Activated T-helper 1 cell treated with Interleukin-2 at 50 U/mL for 16 hours (primary cell): ENCODE measurements around the gene CACNA2D4.

ENCODE experiments used
- DNase-seq: peaks from one replicate; pipeline ENCODE4 v3.0.0-alpha.2; 2020; ENCODE audit warnings: low read depth

The CACNA2D4 gene

DNA sequence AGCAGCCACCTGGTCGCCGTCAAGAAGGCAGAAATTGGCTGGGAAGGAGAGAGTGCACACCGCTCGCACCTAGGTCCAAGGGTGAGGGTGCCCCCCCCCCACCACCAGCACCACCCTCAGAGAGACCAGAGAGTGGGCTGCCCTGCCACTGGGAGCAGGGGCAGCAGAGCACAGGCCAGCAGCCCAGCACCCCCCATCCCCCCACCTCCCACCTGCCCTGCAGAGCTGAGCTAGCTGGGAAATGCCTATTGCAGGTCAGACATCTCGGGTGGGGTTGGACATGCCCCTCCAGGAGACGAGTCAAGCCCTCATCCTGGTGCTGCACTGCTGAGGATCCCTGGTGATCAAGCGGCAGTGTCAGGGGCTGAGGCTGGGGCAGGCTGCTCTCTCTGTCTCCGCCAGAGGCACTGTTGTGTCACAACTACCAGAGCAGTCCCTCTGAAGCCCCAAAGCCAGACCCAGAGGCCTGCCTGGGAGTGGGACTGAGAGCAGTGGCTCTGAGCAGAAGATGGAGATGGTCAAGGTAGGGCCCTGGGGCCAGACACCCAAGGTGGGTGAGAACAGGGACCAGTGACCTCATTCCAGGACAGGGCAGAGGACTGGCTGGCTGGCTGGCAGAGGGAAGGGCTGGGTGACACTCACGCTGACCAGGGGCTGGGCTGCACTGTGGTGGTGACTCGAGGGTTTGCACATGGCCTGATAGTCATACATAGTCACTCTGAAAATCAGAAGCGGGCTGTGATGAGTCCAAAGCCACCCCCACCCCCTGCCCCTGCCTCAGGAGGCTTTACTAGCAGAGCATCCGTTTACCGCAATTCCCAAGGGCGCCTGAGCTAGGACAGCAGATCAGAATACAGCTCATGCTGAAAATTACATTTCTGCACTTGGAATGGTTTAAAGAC lies 117.8 kb downstream of the CACNA2D4 start:
- no peak for DNase-seq

GRCh38 chr12:1799882-1800400 lies 118.5 kb downstream of the CACNA2D4 start:
- DNase-seq, result no peak

DNA sequence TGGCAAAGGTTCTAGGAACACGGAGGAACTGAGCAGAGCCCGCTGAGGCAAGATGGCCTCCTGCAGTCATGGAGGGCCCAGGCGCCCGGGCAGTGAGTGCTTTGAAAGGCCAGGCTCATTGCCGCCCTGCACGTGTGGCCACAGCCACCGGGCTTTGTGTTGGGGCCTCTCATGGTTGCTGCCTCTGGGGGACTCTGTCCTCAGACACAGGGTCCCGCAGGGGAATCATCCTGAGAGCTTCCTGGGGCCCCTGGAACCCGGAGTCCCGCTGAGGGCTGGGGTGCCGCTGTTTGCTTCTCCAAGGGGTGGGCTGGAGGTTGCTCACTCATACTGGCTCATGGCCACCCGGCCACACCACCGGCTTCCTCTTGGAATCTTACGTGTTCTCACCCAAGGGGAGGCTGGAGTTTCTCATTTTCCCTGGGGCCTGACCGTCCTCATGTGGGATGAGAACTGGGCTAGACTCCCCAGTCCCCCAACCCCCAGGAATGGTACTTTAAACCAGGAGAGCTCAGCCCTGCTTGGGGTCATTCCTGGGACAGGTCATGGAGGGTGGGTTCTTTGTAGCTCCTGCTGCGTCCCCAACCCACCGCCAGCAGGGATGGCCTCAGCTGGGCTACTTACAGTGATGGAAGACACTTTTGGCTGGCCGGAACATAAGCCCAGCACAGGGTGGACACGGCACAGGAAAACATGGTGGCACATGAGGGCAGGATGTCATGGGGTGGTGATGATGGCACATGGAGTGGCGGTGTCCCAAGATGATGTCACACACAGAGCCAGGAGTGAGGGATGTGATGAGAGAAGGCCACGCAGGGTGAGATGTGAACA lies 119.2 kb downstream of the CACNA2D4 start:
- no peak for DNase-seq

DNA sequence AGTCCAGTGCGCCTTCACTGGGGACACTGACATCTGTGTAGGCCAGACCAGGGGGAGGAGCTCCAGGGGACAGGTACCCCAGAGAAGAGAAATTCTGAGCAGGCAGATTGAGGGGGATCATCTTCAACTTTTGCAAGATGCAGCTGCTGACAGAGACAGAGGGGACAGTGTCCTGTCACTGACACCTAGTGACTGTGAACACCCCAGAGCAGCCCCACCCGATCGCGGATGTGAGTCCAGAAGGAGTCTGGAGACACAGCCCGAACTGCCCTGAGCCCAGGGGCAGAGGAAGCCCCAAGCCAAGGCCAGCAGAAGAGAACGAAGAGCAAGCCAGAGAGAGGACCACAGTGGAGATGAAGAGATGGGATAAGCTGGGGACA lies 119.8 kb downstream of the CACNA2D4 start:
- no peak for DNase-seq

- no peak for DNase-seq
Observed at GRCh38 chr12:1797991-1798640, 120.3 kb downstream of the CACNA2D4 start.

DNA sequence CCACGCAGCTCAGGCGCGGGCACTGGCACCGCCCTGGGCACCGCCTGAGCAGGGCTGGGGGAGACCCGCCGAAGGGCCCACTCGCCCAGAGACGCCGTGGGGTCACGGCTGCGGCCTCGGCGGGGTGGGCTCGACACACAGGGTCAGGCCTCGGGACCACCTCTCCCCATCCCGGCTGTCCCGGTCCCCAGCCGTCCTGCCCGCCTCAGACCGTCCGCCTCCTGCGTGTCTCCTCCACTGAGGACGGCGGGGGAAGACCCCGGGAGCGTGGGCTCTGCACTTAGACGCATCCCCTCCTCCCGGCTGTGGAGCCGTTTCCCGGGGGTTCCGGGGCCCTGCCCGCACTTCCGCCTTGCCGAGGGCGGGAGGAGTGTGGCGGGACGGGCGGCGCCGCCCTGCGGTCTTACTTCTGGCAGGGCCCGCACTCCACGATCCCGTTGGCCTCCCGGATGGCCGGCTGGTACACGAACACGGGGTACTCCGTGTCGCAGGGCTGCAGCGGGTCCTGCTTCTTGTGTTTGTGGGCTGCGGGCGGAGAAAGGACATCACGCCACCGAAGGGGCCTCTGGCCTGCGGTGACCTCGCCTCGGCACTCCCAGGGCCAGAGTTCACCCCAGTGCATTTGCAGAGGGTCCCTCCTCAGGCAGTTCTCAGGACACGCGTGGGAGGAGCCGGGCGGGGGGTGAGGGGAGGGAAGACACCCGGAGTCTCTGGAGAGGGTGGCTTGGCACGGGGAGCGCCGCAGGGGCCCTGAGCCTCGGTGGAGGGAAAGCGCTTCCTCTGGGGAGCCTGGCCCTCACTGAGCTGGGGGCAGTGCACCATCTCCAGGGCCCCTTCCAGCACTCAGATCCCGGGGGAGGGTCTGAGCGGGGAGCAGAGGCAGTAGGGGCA lies 121.2 kb downstream of the CACNA2D4 start:
- peak; percentile 57 for DNase-seq

DNA sequence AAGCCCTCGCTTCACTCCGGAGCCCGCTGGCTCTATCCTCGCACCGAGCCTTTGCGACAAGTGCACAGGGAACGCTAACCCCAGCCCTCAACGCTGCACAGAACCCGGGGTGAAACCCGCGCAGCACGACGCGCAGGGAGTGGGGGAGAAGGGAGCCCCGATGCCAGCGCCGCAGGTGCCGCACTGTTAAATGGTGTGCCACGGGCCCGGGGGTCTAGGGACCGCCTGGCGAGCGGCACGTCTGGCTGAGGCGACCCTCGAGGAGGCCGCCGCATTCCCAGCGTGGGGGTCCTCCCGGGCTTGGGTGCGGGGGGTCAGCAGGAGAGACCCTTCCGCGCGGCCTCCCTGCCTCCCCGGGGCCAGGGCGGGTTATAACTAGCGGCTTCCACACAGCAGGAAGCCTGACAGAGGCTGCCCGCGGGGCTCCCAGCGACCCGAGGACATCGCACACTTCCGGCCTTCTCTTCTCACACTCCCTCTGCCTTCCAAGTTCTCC lies 121.9 kb downstream of the CACNA2D4 start:
- no peak for DNase-seq

DNA sequence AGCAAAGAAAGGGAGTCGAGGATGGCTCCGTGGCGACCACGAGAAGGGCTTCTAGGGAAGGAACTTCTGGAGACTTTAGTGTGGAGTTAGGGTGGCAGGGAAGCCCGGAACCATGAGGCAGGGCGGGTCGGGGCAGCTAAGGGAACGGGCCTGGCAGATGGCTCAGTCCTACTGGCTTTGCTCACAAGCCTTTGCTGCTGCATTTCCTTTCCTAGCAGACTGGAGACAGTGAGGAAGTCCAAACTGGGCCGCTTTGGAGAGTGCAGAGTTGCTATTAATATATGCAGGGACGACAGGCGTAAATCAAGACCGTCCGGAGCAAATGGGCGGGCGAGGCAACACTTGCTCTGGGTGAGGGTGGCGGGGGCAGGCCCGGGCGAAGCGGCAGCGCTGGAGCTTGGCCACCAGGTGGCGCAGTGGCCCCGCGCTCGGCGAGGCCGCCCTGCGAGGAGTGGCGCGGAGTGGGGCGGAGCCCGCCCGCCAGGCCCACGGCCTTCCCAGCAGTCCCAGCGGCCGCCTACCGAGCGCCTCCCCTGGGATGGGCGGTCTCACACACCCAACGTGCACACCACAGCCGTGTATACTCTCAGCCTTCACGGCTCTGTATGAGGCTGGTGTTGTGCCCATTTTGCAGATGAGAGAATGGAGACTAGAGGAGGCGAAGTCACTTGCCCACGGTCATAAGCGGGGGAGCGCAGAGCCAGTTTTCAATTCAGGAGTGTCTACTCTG lies 122.5 kb downstream of the CACNA2D4 start:
- DNase-seq, result peak; percentile 93

GRCh38 chr12:1795221-1795784 lies 123.1 kb downstream of the CACNA2D4 start:
- no peak for DNase-seq

DNA sequence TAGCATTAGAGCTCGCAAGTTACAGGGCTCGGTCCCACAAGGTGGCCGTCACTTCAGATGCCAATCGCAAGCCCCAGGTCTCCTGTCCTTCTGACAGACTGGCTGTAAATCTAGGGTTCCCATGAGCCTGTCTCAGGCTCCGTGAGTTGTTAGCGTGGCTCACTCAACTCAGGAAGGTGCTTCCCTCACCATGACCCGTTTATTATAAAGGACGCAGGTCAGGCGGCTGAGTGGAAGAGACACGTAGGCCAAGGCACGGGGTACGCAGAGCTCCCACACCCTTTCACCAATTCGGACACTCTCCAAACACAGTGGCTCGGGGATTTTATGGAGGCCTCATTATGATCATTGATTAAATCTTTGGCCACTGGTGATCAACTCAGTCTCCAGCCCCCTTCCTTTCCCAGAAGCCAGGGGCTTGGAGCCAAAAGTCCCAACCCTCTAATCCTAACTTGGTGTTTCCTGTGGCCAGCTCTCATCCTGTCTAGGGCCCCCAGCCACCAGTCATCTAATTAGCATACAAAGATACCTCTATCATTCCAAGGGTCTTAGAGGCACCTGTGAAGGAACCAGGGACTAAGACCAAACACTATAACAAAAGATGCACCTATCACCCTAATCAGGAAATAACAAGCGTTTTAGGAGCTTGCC lies 123.9 kb downstream of the CACNA2D4 start:
- no peak for DNase-seq

DNA sequence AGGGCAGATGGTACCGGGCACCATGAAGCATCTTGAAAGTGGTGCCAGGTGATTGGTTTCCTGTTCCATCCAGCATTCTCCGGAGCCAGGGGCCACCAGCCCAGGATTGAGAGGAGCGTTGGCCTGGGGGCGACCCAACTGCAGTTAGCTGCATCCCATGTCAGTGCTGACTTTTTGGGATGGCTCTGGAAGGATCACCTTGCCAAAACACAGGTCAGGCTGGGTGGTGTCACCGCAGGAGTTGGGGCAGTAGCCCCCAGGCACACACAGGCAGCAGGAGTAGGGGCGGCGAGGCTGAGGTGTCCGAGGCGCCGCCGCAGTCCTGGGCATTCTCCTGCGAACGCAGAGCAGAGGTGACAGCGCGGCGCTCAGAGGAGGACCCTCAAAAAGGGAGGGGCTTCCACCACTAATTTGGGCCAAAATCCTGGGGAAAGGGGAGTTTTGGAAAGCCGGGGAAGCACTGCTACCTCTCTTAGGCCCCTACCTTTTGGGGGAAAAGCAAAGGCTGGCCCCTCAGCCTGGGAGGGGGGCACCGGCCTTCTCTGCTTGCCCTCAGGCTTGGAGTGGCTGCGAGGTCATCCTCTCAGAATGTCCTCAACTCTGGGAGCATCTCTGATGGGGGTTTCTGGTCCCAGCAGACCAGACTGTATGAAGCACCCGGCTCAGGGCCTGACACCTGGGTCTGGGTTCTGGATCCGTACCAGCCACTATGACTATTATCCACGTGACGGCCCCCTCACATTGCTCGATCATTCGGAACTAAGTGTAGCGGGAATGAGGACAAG lies 124.8 kb downstream of the CACNA2D4 start:
- DNase-seq, result no peak

GRCh38 chr12:1792406-1792805 lies 126.0 kb downstream of the CACNA2D4 start:
- DNase-seq, result no peak

- peak; percentile 37 for DNase-seq
Observed at GRCh38 chr12:1791104-1791841, 127.2 kb downstream of the CACNA2D4 start.

- DNase-seq, result no peak
Observed at GRCh38 chr12:1790444-1790843, 128.0 kb downstream of the CACNA2D4 start.

DNA sequence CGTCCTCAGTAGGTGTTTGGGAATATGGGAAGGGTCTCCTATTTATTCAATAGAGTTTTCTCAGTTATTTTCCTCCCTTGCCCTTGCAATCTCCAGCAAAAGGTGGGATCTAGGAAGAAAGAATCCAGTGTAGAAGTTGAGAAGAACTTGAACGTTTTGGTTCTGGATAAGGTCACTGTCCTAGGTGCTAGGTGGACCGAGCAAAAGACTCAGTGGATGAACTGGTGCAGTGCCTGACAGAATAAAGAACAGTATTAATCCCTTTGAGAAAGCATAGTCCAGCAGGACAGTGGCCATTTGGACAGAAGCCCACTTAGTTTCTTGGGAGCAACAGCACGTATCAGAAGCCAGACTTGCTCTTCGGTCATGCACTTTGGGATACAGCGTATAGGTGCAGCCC lies 130.7 kb downstream of the CACNA2D4 start:
- DNase-seq, result no peak

DNA sequence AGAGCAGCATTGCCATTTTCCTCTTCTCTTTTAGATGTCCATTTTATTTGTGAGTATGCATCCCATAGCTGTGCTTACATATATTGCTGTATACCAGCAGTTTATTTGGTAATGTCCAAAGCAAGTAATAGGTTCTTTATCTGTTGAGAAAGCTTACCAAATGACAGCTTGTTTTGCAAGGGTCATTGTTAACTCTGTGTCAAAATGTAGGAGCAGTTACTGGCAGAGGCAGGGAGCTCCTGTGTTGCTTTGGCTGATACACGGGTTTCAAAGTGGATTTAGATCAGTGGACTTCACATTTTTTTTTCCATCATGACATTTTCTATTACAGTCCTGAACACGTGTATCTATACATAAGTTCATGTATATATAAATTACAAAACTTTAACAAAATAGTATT lies 136.2 kb downstream of the CACNA2D4 start:
- no peak for DNase-seq

DNA sequence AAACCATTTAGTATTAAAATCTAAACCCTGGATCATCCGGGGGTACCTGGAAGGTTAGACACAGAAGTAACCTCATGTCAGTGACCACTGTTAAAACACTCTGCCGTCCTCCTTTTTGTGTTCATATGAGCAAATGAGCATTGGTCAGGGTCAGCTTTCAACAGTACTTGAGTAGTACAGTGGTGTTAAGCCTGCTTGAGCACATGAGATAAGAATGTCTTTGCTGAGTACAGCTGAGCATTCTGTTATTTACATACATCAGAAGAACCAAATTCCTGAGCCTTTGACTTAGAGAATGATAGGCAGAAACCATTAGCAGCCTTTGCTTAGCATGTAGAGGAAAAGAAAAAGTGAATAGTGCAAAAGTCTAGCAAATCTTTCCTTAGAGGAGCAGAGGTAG lies 136.7 kb downstream of the CACNA2D4 start:
- no peak for DNase-seq

GRCh38 chr12:1779783-1780182 lies 138.7 kb downstream of the CACNA2D4 start:
- no peak for DNase-seq
